Endothelial cell (in vitro differentiated cells): ENCODE measurements around the gene PSME4. TPM values are rescaled to one million over a fixed set of nuclear protein-coding genes. Genes with fewer than 3 reads are reported as not detected.
"Not testable (repeated sequence)": the region's sequence is repeated elsewhere in the genome, so short reads cannot be mapped to it uniquely, and the experiment has no call there.

Experiments used
- DNase-seq: peaks from one replicate; pipeline ENCODE4 v3.0.0; 2021; ENCODE audit warnings: low spot score
- H3K27ac Mint-ChIP-seq: one replicate; pipeline ENCODE4 v1.8.0; 2021; ENCODE audit warnings: mixed read lengths, inconsistent platforms; ENCODE audit not compliant: unreplicated experiment
- H3K27me3 Mint-ChIP-seq: one replicate; pipeline ENCODE4 v1.8.0; 2021; ENCODE audit warnings: mild to moderate bottlenecking, moderate library complexity, mixed read lengths, inconsistent platforms; ENCODE audit not compliant: unreplicated experiment
- H3K36me3 Mint-ChIP-seq: one replicate; pipeline ENCODE4 v1.8.0; 2021; ENCODE audit warnings: mild to moderate bottlenecking, low read depth, mixed read lengths, inconsistent platforms; ENCODE audit not compliant: unreplicated experiment
- H3K4me1 Mint-ChIP-seq: one replicate; pipeline ENCODE4 v1.8.0; 2021; ENCODE audit warnings: mild to moderate bottlenecking, mixed read lengths, inconsistent platforms; ENCODE audit not compliant: unreplicated experiment
- H3K4me3 Mint-ChIP-seq: one replicate; pipeline ENCODE4 v1.8.0; 2021; ENCODE audit warnings: mild to moderate bottlenecking, mixed read lengths, inconsistent platforms; ENCODE audit not compliant: unreplicated experiment
- H3K9me3 Mint-ChIP-seq: one replicate; pipeline ENCODE4 v1.8.0; 2021; ENCODE audit warnings: mixed read lengths, inconsistent platforms; ENCODE audit not compliant: unreplicated experiment
- total RNA-seq: library from RNA; stranded (reverse); fragmentation: NEBNext Ultra II Directional; extraction: Animal tissue kit (Norgen Biotek cat#: 25700); gene quantifications from one replicate; pipeline ENCODE4 v1.2.1, GENCODE V29; 2021; ENCODE audit not compliant: unreplicated experiment
- TF ChIP-seq, protein P1 (sequence below): fragments of 200-600 bp; sonication (generic); IDR thresholded peaks from one replicate; pipeline ENCODE4 v1.5.0; 2021; ENCODE audit warnings: antibody characterized with exemption; ENCODE audit not compliant: unreplicated experiment

PSME4 gene
- total RNA-seq, 1 donor from 2014 or later = 106 TPM

GRCh38 chr2:53848062-53848461 is 122.7 kb downstream of the PSME4 start:
- H3K9me3 Mint-ChIP-seq = no peaks in the 10 kb centered on the region
- peaks cover 17% of the 10 kb centered on the region for H3K36me3 Mint-ChIP-seq
- H3K27me3 Mint-ChIP-seq = peaks cover 2% of the 10 kb centered on the region
- peaks cover 28% of the 10 kb centered on the region for H3K4me1 Mint-ChIP-seq
- peak overlapping the region; percentile 22 for H3K4me3 Mint-ChIP-seq
- TF ChIP-seq, protein P1, sequence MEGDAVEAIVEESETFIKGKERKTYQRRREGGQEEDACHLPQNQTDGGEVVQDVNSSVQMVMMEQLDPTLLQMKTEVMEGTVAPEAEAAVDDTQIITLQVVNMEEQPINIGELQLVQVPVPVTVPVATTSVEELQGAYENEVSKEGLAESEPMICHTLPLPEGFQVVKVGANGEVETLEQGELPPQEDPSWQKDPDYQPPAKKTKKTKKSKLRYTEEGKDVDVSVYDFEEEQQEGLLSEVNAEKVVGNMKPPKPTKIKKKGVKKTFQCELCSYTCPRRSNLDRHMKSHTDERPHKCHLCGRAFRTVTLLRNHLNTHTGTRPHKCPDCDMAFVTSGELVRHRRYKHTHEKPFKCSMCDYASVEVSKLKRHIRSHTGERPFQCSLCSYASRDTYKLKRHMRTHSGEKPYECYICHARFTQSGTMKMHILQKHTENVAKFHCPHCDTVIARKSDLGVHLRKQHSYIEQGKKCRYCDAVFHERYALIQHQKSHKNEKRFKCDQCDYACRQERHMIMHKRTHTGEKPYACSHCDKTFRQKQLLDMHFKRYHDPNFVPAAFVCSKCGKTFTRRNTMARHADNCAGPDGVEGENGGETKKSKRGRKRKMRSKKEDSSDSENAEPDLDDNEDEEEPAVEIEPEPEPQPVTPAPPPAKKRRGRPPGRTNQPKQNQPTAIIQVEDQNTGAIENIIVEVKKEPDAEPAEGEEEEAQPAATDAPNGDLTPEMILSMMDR = no peak
- peak overlapping the region; percentile 5 for H3K27ac Mint-ChIP-seq
- DNase-seq = no peak

GRCh38 chr2:53843595-53843994 is 127.2 kb downstream of the PSME4 start:
- peak overlapping the region; percentile 13 for H3K4me3 Mint-ChIP-seq
- TF ChIP-seq, protein P1 = no peak
- DNase-seq = no peak
- H3K9me3 Mint-ChIP-seq = no peaks in the 10 kb centered on the region
- peak overlapping the region; percentile 83 for H3K27ac Mint-ChIP-seq
- peaks cover 21% of the 10 kb centered on the region for H3K36me3 Mint-ChIP-seq
- H3K4me1 Mint-ChIP-seq = peaks cover 33% of the 10 kb centered on the region
- peaks cover 2% of the 10 kb centered on the region for H3K27me3 Mint-ChIP-seq

GRCh38 chr2:53842891-53843290 is 127.9 kb downstream of the PSME4 start:
- TF ChIP-seq, protein P1 = no peak
- Mint-ChIP-seq H3K27me3 (no peaks in the 10 kb centered on the region), H3K4me3 (no peak overlapping the region), H3K27ac (no peak overlapping the region), H3K36me3 (peaks cover 16% of the 10 kb centered on the region), H3K4me1 (peaks cover 28% of the 10 kb centered on the region), H3K9me3 (no peaks in the 10 kb centered on the region)
- DNase-seq = no peak

- not testable (repeated sequence) for H3K4me3 Mint-ChIP-seq, H3K27ac Mint-ChIP-seq, DNase-seq, H3K36me3 Mint-ChIP-seq, H3K27me3 Mint-ChIP-seq, H3K9me3 Mint-ChIP-seq
- peaks cover 28% of the 10 kb centered on the region for H3K4me1 Mint-ChIP-seq
Observed at GRCh38 chr2:53841651-53842050, 129.1 kb downstream of the PSME4 start.

GRCh38 chr2:53840580-53840979 is 130.2 kb downstream of the PSME4 start:
- H3K27ac Mint-ChIP-seq = no peak overlapping the region
- TF ChIP-seq, protein P1 = no peak
- H3K9me3 Mint-ChIP-seq = no peaks in the 10 kb centered on the region
- peaks cover 13% of the 10 kb centered on the region for H3K36me3 Mint-ChIP-seq
- H3K4me3 Mint-ChIP-seq = no peak overlapping the region
- peaks cover 1% of the 10 kb centered on the region for H3K27me3 Mint-ChIP-seq
- H3K4me1 Mint-ChIP-seq = peaks cover 23% of the 10 kb centered on the region
- no peak for DNase-seq

GRCh38 chr2:53829980-53830290 is 140.9 kb downstream of the PSME4 start:
- H3K27ac Mint-ChIP-seq, H3K9me3 Mint-ChIP-seq, H3K4me1 Mint-ChIP-seq, H3K4me3 Mint-ChIP-seq, H3K27me3 Mint-ChIP-seq, DNase-seq: not testable (repeated sequence)
- peaks cover 14% of the 10 kb centered on the region for H3K36me3 Mint-ChIP-seq
